GM23338 (cell line): Measurements from ENCODE around the gene RANBP1. TPM values are rescaled to one million over a fixed set of nuclear protein-coding genes. Genes with fewer than 3 reads are reported as not detected.

Source experiments
- REST ChIP-seq: IDR thresholded peaks from one replicate; pipeline ENCODE4 v1.6.1; 2018; ENCODE audit warnings: antibody characterized with exemption; ENCODE audit not compliant: unreplicated experiment
- ZNF331 ChIP-seq: fragments of 250-450 bp; sonication (Bioruptor Pico); IDR thresholded peaks from 2 replicates; pipeline ENCODE4 v1.5.0; 2020; ENCODE audit warnings: low read depth, mild to moderate bottlenecking, moderate library complexity
- ZNF462 ChIP-seq: fragments of 250-450 bp; sonication (Bioruptor Pico); IDR thresholded peaks from 2 replicates; pipeline ENCODE4 v1.5.0; 2020; ENCODE audit warnings: mild to moderate bottlenecking, moderate library complexity
- polyA plus RNA-seq: library from polyadenylated mRNA; unstranded; fragments of >200 nt; fragmentation: Nextera tagmentation; extraction: Ambion mirVana; gene quantifications from 2 replicates; pipeline ENCODE4 v1.2.1, GENCODE V29; 2016
- total RNA-seq: library from RNA; depleted of rRNA; stranded (reverse); fragments of >200 nt; shearing (Covaris generic); gene quantifications from 2 replicates; pipeline ENCODE4 v1.2.3, GENCODE V29; 2014

Gene RANBP1
- total and polyA plus RNA-seq, 2 experiments from 2014 or later: 1,014 to 1,206 TPM

GRCh38 chr22:20125201-20126174, 9.6 kb downstream of the RANBP1 start (continued):
- no peak for TF ChIP-seq REST
- TF ChIP-seq ZNF331 (CRISPR knock-in tag): no peak
- TF ChIP-seq ZNF462 (CRISPR knock-in tag): no peak
